SU-DHL-6 (cell line): ENCODE data around the gene YY1.

ENCODE experiments used
- H2AFZ ChIP-seq: fragments of 200-600 bp; sonication (generic); 2 replicates; pipeline ENCODE4 v1.6.1; 2014; ENCODE audit warnings: low read depth, mild to moderate bottlenecking, moderate library complexity, mixed read lengths, antibody characterized with exemption, low read length; ENCODE audit not compliant: severe bottlenecking
- H3F3A ChIP-seq: fragments of 200-600 bp; shearing (Covaris generic); 2 replicates; pipeline ENCODE4 v1.6.0; 2016; ENCODE audit warnings: antibody characterized with exemption, mild to moderate bottlenecking; ENCODE audit not compliant: insufficient read depth
- H3K27ac ChIP-seq: fragments of 200-600 bp; sonication (generic); 2 replicates; pipeline ENCODE4 v1.5.1; 2016; ENCODE audit warnings: low read depth, mild to moderate bottlenecking, low read length, moderate library complexity, mixed read lengths
- H3K27me3 ChIP-seq: fragments of 200-600 bp; sonication (generic), shearing (Covaris generic); 2 replicates; pipeline ENCODE4 v1.6.0; 2014; ENCODE audit warnings: mild to moderate bottlenecking, low read length
- H3K36me3 ChIP-seq: fragments of 200-600 bp; sonication (generic); 2 replicates; pipeline ENCODE4 v1.6.1; 2014; ENCODE audit warnings: mild to moderate bottlenecking, low read length, mixed read lengths
- H3K4me2 ChIP-seq: fragments of 300-600, 200-600 bp; shearing (Covaris generic), sonication (generic); 2 replicates; pipeline ENCODE4 v1.6.0; 2014; ENCODE audit warnings: low read length, low read depth, mild to moderate bottlenecking; ENCODE audit not compliant: poor library complexity, severe bottlenecking
- H3K4me3 ChIP-seq: fragments of 200-600 bp; sonication (generic); 2 replicates; pipeline ENCODE4 v1.5.1; 2014; ENCODE audit warnings: antibody characterized with exemption, low read length, mild to moderate bottlenecking, mixed read lengths; ENCODE audit not compliant: insufficient read depth, poor library complexity, severe bottlenecking
- H3K79me2 ChIP-seq: fragments of 200-600 bp; sonication (generic); 2 replicates; pipeline ENCODE4 v1.6.1; 2014; ENCODE audit warnings: mild to moderate bottlenecking, low read length, moderate library complexity; ENCODE audit not compliant: insufficient read depth
- H3K9ac ChIP-seq: fragments of 200-600 bp; sonication (generic); 2 replicates; pipeline ENCODE4 v1.7.0; 2014; ENCODE audit warnings: mild to moderate bottlenecking, low read length
- H3K9me2 ChIP-seq: fragments of 200-600 bp; sonication (generic); replicated peaks from 2 replicates; pipeline ENCODE4 v1.6.1; 2014; ENCODE audit warnings: low read length; ENCODE audit not compliant: insufficient read depth
- H3K9me3 ChIP-seq: fragments of 200-600 bp; sonication (generic); 2 replicates; pipeline ENCODE4 v1.6.1; 2014; ENCODE audit warnings: low read length, mixed read lengths; ENCODE audit not compliant: insufficient read depth
- H4K20me1 ChIP-seq: fragments of 200-600 bp; sonication (generic); 2 replicates; pipeline ENCODE4 v1.6.1; 2014; ENCODE audit warnings: low read depth, mild to moderate bottlenecking, antibody characterized with exemption, low read length, moderate library complexity, mixed read lengths
- CTCF ChIP-seq: fragments of 200-600 bp; sonication (generic); IDR thresholded peaks from one replicate; pipeline ENCODE4 v1.5.1; 2017; ENCODE audit warnings: antibody characterized with exemption, mild to moderate bottlenecking, low read length, moderate library complexity; ENCODE audit not compliant: insufficient read depth, poor library complexity, severe bottlenecking
- EZH2phosphoT487 ChIP-seq: fragments of 200-600 bp; sonication (generic), shearing (Covaris generic); conservative IDR thresholded peaks from 2 replicates; pipeline ENCODE4 v1.6.1; 2018; ENCODE audit warnings: mild to moderate bottlenecking, antibody characterized with exemption, low read length, moderate library complexity, mixed read lengths

YY1 gene

DNA sequence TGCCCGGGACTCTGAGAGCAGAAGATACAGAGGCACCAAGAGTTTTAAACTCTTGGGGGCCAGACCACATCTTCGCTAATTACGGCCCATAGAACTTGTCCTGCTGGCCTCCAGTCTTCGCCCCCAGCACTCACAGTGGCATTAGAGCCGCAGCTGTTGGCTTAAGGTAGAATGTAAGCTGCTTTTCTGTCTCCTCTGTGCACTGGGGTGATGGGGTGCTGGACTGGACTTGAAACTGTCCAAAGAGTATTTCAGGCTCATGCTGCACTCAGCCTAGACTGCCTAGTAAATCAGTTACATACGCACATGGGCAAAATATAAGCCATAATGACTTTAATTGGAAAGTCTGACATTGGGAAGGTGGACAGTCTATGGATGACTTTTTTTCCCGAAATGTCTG lies 29.0 kb downstream of the YY1 start:
- Histone ChIP-seq H3K4me3 (no peak overlapping the region), H3K79me2 (peaks cover 95% of the 10 kb centered on the region), H4K20me1 (peaks cover 15% of the 10 kb centered on the region), H3K9me3 (no peaks in the 10 kb centered on the region), H3K9me2 (no peaks in the 10 kb centered on the region), H3K27ac (no peak overlapping the region), H2AFZ (no peak overlapping the region), H3K9ac (no peak overlapping the region), H3K4me2 (no peak overlapping the region), H3K27me3 (no peaks in the 10 kb centered on the region), H3F3A (peaks cover 15% of the 10 kb centered on the region; the same call in 1 of the 2 replicates), H3K36me3 (peaks cover 10% of the 10 kb centered on the region; the same call in 1 of the 2 replicates)
- TF ChIP-seq CTCF (no peak), EZH2phosphoT487 (no peak)

- TF ChIP-seq EZH2phosphoT487 (no peak), CTCF (no peak)
- Histone ChIP-seq H3K9me2 (no peaks in the 10 kb centered on the region), H2AFZ (no peak overlapping the region), H3K4me2 (no peak overlapping the region), H3K36me3 (peaks cover 5% of the 10 kb centered on the region; the same call in 1 of the 2 replicates), H3F3A (peaks cover 15% of the 10 kb centered on the region; the same call in 1 of the 2 replicates), H4K20me1 (peaks cover 13% of the 10 kb centered on the region), H3K9me3 (no peaks in the 10 kb centered on the region), H3K79me2 (peaks cover 95% of the 10 kb centered on the region), H3K9ac (no peak overlapping the region), H3K4me3 (no peak overlapping the region), H3K27me3 (no peaks in the 10 kb centered on the region), H3K27ac (no peak overlapping the region)
Observed at GRCh38 chr14:100268591-100269207, 29.8 kb downstream of the YY1 start.

DNA sequence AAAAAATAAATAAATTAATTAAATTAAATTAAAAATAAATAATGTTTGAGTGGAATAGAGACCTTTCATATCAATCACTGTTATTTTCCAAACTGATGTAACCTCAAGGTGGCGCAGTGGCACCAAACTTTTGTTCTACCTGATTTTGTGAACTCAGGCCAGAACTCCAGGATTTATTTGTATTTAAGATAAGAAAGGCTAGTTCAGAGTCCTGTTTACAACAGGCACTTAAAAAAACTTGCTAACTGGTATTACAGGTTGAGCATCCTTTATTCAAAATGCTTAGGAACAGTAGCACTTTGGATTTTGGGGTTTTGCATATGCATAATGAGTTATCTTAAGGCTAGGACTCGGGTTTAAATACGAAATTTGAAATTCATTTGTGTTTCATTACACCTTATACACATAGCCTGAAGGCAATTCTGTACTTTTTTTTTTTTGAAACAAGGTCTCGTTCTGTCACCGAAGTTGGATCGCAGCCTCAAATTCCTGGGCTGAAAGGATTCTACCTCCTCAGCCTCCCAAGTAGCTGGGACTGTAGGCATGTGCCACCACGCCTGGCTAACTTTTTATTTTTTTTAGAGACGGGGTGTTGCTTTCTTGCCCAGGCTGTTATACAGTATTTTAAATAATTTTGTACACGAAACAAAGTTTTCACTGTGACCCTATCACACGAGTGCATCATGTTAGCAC lies 32.4 kb downstream of the YY1 start:
- peaks cover 23% of the 10 kb centered on the region; the same call in 1 of the 2 replicates for H3F3A ChIP-seq
- no peak for TF ChIP-seq CTCF
- TF ChIP-seq EZH2phosphoT487 = no peak
- no peak overlapping the region for H3K9ac ChIP-seq
- peaks cover 13% of the 10 kb centered on the region for H3K36me3 ChIP-seq
- no peak overlapping the region for H3K4me3 ChIP-seq
- H3K27ac ChIP-seq = no peak overlapping the region
- no peaks in the 10 kb centered on the region for H3K9me3 ChIP-seq
- H3K27me3 ChIP-seq = no peaks in the 10 kb centered on the region
- H2AFZ ChIP-seq = no peak overlapping the region
- peaks cover 28% of the 10 kb centered on the region for H4K20me1 ChIP-seq
- no peak overlapping the region for H3K4me2 ChIP-seq
- no peaks in the 10 kb centered on the region for H3K9me2 ChIP-seq
- H3K79me2 ChIP-seq = peaks cover 95% of the 10 kb centered on the region
